Hepatocyte (in vitro differentiated cells): Measurements from ENCODE around the gene ATP8B4.

Source experiments
- CTCF ChIP-seq: fragments of 200-600 bp; sonication (generic); IDR thresholded peaks from 2 replicates; pipeline ENCODE4 v1.5.1; 2016; ENCODE audit warnings: antibody characterized with exemption, mild to moderate bottlenecking; ENCODE audit not compliant: poor library complexity
- EZH2 ChIP-seq: fragments of 200-600 bp; sonication (generic); IDR thresholded peaks from 2 replicates; pipeline ENCODE4 v1.6.1; 2016; ENCODE audit warnings: antibody characterized with exemption, mild to moderate bottlenecking, borderline replicate concordance
- EZH2phosphoT487 ChIP-seq: fragments of 200-600 bp; sonication (generic); IDR thresholded peaks from one replicate; pipeline ENCODE4 v1.6.1; 2018; ENCODE audit warnings: antibody characterized with exemption, mild to moderate bottlenecking, low read depth, moderate library complexity; ENCODE audit not compliant: unreplicated experiment, severe bottlenecking

DNA sequence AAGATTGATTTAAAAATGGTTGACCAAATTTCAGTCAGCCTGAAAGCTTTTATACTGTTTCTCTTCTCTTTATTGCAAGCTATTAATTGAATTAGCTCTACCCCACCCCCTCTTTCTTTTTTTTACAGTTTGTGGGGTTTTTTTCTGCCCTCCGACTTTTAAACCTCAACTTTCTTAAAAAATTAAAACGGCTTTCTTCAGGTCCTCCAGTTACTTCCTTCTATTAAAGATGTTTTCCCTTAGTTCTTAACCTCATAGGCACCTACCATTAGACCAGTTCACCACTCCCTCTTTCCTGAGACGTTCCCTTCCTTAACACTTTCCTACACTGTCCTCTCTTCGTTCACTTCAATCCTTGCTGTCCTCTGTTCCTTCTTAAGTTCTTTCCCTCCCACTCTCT lies 52.4 kb downstream of the ATP8B4 start:
- TF ChIP-seq CTCF (no peak), EZH2phosphoT487 (no peak), EZH2 (no peak)
